ENCODE results near the gene XPNPEP2.

XPNPEP2 gene

GRCh38 chrX:129738466-129739308 is at the start of gene XPNPEP2:
XPNPEP2 (plus strand) TSS chrX:129738979; CDS start chrX:129739214, 235 bp downstream.
- no peak for DNase-seq

- DNase-seq, result no peak
Measured at GRCh38 chrX:129689796-129690195, 49.0 kb upstream of the XPNPEP2 start.

DNA sequence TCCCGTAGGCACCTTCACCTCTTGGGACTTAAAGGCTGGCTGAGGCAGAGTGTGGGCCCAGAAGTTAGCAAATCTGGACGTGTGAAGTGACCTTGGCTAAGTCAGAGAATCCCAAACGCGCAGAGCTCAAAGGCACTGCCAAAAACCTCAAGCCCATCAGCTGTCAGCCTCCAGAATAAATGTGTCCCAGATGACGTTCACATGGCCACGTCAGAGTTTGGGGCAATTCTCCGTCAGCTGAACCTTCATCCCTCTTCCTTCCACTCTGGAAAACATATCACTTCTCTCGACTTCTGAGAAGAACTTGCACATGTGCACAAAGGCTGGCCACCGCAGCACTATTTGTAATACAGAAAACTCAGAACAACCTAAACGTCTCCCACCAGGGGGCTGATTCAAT is 48.3 kb upstream of the XPNPEP2 start:
- no peak for DNase-seq

- DNase-seq, result no peak
Measured at GRCh38 chrX:129693354-129693753, 45.4 kb upstream of the XPNPEP2 start.

DNA sequence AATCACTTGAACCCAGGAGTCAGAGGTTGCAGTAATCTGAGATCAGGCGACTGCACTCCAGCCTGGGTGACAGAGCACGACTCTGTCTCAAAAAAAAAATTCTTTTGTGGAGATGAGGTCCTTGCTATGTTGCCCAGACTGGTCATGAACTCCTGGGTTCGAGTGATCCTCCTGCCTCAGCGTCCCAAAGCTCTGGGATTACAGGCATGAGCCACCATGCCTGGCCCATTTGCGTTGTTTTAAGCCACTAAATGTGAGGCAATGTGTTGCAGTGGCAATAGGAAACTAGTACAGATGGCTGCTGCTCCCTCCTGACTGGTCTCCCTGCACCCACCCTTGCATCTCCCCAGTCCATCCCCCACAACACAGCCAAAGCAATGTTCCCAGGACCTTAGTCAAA is 44.0 kb upstream of the XPNPEP2 start:
- DNase-seq, result no peak

- DNase-seq, result no peak
Measured at GRCh38 chrX:129695535-129695934, 43.2 kb upstream of the XPNPEP2 start.

DNA sequence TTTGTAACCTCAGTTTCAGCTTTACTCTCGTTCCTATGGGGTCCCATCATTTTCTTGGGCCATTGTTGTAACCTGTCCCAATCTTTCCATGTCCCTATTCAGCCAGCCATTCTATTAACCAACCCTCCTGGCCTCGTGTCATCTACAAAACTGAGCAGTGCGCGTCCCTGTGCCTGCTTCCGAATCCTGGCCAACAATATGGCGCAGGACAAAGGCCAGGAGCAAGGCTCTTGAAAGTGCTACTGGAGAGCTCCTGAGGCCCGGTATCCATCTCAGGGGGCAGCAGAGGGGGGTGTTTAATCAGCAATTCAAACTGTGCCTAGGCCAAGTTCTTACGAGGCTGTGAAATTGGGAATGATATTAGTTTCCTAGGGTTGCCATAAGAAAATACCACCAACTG is 42.8 kb upstream of the XPNPEP2 start:
- no peak for DNase-seq

DNA sequence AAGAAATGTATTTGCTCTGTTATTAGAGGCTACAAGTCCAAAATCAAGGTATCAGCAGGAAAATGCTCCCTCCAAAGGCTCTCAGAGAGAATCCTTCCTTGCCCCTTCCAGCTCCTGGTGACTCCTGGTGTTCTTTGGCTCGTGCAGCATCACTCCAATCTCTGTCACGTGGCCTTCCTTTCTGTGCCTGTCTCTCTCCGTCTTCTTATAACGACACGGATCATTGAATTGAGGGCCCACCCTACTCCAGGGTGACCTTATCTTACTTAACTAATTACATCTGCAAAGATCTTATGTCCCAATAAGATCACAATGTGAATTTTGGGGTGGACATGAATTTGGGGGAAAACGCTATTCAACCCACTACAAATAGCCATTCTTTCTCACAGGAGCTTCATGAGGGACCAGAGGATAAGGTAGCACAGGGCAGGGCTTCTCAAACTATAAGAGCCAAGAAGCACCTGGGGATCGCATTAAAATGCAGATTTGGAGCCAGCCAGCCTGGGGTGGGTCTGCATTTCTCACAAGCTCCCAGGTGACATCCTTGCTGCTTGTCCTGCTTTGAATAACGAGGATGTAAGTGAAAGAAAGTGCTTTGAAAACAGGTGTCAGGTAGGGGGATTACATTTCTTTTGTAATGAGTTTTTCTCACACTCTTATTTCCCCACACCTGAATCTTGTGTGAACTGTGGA is 42.2 kb upstream of the XPNPEP2 start:
- no peak for DNase-seq

- no peak for DNase-seq
Measured at GRCh38 chrX:129697204-129697829, 41.5 kb upstream of the XPNPEP2 start.

DNA sequence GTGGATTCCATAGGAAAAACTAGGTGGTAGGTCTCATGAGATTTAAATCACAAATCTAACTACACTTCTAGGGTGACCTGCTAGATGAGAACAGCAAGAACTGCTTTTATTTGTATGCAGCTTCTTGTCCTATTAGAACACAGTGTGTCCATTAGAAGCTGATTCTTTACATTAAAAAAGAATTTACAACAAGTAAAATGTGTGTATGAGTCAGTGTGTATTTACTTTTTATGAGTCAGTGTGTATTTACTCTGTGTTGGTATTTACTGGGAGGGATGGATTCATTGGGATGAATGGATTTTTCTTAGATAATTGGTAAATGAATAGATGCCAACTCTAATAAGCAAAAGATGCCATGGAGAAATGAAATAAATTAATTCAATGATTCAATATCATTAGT is 40.6 kb upstream of the XPNPEP2 start:
- no peak for DNase-seq

DNA sequence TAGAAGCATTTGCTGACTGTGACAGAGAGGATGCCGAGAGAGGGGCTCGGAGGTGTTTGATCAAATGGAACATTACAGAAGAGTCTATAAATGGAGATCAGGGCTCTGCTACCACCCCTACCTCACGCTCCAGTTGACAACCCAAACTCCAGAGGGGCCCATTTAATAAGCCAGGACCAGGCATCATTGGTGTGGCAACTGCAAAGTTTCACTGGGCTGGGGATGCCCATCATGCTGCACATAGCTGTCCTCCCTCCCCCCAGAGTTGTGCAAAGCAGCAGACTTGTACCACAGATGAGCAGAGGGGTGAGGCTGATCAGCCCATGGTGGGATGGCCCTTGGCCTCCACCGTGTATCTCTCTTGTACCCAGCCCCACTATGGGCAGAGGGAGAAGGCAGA is 38.2 kb upstream of the XPNPEP2 start:
- DNase-seq, result no peak

GRCh38 chrX:129701624-129702069 is 37.1 kb upstream of the XPNPEP2 start:
- DNase-seq, result no peak

DNA sequence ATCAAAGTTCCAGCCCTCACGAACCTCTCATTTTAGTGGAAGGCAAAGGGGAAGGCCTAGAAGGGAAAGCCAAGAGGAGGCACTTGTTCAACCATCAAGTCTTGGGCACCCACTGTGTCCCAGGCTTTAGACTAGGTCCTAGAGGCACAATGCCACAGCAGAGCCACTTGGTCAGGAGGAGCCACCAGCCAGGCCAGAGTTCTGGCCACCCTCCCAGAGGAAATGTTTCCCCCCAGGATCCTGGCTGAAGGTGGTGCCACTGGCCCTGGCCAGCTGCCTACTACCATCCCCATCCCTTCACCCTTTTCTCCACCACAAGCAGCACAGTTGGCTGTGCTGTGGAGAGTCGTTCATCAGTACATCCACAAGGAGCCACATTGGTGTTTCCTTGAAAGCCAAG is 34.3 kb upstream of the XPNPEP2 start:
- DNase-seq, result no peak

DNA sequence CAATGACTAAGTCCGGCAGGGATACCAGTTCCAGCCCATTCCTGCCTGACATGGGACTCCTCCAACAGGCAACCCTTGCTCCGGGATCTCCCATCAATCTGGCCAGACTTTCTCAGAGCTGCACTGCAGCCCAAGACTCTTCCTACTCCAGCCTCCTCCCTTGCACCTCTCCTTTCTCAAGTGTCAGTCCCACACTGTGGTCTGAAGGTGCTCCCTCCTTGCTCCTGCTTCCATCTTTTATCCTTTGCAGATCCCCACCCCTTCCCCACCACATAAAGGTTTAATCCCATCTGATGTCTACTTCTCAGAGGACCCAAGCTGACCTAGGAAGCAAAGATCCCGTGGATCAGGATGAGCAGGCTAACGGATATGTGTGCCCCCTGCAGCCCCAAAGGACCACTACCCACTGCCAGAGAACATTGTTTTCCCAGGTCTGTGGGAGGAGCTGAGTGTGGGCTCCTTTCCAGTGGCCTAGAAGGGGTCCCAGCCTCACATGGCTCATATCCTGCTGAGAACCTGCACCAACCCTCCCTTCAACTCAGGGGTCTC is 33.3 kb upstream of the XPNPEP2 start:
- no peak for DNase-seq

DNA sequence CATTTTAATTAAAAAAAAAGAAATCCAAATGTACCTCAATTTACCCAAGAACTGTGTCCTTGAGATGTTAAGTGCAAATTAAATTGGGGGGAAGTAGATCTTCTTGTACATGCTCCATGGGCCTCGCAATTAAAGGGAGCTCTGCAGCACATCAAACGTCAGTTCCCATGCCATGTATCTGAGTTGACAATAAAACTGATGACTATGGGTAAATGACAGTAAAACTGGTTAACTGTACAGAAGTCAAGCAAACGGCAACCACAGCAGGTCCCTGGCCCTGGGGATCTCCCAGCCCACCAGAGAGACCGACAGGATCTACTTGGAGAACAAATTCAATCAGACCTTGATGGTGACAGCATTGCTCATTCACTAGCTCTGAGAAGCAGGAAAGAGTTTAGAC is 32.8 kb upstream of the XPNPEP2 start:
- no peak for DNase-seq

DNA sequence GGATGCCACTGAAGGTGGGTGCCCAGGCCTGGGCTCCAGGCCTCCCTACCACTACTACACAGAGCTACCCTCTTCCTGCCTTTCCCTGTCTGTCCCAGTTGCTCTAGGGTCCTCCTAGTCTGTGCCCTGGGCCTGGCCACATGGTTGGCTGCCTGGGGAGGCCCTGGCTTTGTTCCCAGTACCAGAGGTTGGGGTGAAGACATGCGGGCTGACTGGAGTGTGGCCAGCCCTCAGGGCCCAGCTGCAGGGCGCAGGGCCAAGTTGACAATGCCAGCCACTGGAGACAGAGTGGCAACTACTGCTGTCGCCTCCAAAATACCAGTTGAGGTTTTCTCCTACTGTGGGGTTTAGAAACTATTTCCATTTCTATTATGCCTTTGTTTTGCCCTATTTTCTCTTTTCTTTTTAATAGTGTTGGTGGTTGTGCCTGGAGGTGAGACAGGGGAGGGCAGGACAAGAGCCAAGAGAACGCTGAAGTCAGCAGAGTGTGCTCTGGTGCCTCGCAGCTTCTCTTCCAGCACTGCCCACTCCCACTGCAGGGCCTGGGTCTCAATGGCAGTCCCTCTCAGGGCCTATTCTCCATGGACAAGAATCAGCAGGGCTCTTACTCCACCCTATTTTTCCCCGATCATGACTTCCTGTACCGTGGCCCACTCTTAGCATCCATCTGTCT is 32.2 kb upstream of the XPNPEP2 start:
- DNase-seq, result peak; percentile 56

- no peak for DNase-seq
Measured at GRCh38 chrX:129714581-129714980, 24.2 kb upstream of the XPNPEP2 start.

DNA sequence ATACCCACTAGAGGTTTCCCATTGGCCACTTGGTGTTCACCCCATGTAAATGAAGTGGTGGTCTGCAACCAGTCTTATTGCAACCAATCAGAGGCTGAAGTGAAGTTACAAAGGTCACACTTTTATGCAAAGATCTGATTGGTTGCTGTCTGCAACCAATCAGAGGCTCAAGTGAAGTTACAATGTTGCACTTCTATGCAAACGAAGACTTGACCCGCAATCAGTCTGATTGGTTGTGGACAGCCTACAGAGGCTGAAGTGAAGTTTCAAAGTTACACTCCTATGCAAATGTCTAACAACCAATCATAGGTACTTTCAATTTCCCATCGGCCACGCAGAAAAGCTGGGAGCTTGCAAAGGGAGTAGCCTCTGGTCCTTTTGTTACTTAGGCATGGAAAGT is 22.3 kb upstream of the XPNPEP2 start:
- no peak for DNase-seq

GRCh38 chrX:129717892-129718291 is 20.9 kb upstream of the XPNPEP2 start:
- no peak for DNase-seq

DNA sequence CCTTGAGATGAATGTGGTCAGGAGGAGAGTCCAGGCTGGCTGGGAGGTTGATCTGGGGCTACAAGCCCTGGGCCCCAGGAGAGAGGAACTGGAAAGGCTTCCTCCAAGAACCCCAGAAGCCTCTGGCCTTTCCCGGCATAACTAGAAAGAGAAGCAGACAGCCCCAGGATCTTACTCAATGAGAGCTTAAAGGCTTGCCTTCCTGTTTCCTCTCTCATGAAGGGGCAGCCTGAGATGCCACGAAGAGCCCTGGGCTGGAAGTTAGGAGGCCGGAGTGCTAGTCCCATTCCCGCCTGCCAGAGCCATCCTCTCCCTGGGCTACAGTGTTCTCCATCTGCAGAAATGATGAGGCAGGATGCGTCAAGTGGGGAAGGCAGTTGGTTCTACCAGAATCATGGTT is 20.1 kb upstream of the XPNPEP2 start:
- no peak for DNase-seq

GRCh38 chrX:129719268-129719667 is 19.5 kb upstream of the XPNPEP2 start:
- no peak for DNase-seq

GRCh38 chrX:129719931-129720530 is 18.7 kb upstream of the XPNPEP2 start:
- no peak for DNase-seq

DNA sequence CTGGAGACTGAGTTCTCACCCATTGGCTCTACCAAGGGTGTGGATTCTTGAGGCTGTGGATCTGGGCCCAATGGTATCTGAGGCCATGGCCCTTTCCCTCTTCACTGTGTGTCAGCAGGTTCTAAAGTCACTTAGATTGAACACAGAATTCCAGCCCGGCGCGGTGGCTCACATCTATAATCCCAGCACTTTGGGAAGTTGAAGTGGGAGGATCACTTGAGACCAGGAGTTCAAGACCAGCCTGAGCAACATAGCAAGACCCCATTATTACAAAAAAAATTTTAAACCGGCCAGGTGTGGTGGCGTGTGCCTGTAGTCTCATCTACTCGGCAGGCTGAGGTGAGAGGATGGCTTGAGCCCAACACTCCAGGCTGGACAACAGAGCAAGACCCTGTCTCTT is 18.0 kb upstream of the XPNPEP2 start:
- no peak for DNase-seq
